PC-3 (cell line): ENCODE results near the gene SERHL2. TPM values are rescaled to one million over a fixed set of nuclear protein-coding genes. Genes with fewer than 3 reads are reported as not detected.
"Not testable (repeated sequence)": the region's sequence is repeated elsewhere in the genome, so short reads cannot be mapped to it uniquely, and the experiment has no call there.

Source experiments
- ATAC-seq: fragments of 200-7000 bp; cut with Tn5 transposase; 2 replicates; pipeline ENCODE4 v1.9.1; 2020; ENCODE audit warnings: mild to moderate bottlenecking, moderate library complexity
- BruUV-seq: library from RNA; stranded (reverse); fragments of 400-500 nt; replicated peaks from 2 replicates; lab custom pipeline; 2021; lab: Mats Ljungman, UMichigan
- CTCF ChIA-PET: fragments of 300-600 bp; sonication (Branson Sonifier 250); formaldehyde crosslinking; loops from one replicate; lab custom pipeline; 2022; ENCODE audit warnings: antibody characterized with exemption; lab: Charles Lee
- POLR2A ChIA-PET: fragments of 300-600 bp; sonication (Branson Sonifier 250); formaldehyde crosslinking; loops from one replicate; lab custom pipeline; 2022; ENCODE audit warnings: antibody characterized with exemption; ENCODE audit not compliant: unreplicated experiment; lab: Charles Lee
- DNase-seq: peaks from one replicate; pipeline ENCODE4 v3.0.0-alpha.2; 2015
- H2AFZ ChIP-seq: fragments of 300-600 bp; sonication (generic); 2 replicates; pipeline ENCODE4 v1.6.0; 2016; ENCODE audit warnings: antibody characterized with exemption, low read length
- H3F3A ChIP-seq: fragments of 300-600 bp; sonication (generic); one replicate; pipeline ENCODE4 v1.6.0; 2017; ENCODE audit warnings: antibody characterized with exemption, low read length, control low read depth, mild to moderate bottlenecking; ENCODE audit not compliant: unreplicated experiment
- H3K27ac ChIP-seq: fragments of 300-600 bp; sonication (generic); 2 replicates; pipeline ENCODE4 v1.5.1; 2016; ENCODE audit warnings: mild to moderate bottlenecking, low read length
- H3K27me3 ChIP-seq: fragments of 300-600 bp; sonication (generic); 2 replicates; pipeline ENCODE4 v1.6.1; 2016; ENCODE audit warnings: low read length, mixed read lengths
- H3K36me3 ChIP-seq: fragments of 300-600 bp; sonication (generic); 2 replicates; pipeline ENCODE4 v1.6.1; 2016; ENCODE audit warnings: low read depth, mixed run types, low read length, mixed read lengths
- H3K4me1 ChIP-seq: fragments of 300-600 bp; sonication (generic); 2 replicates; pipeline ENCODE4 v1.5.1; 2016; ENCODE audit warnings: low read length; ENCODE audit not compliant: insufficient read depth
- H3K4me2 ChIP-seq: fragments of 300-600 bp; sonication (generic); 2 replicates; pipeline ENCODE4 v1.6.0; 2016; ENCODE audit warnings: low read length
- H3K4me3 ChIP-seq: fragments of 300-600 bp; sonication (generic); 2 replicates; pipeline ENCODE4 v1.5.1; 2016; ENCODE audit warnings: mild to moderate bottlenecking, low read length, mixed read lengths
- H3K79me2 ChIP-seq: fragments of 300-600 bp; sonication (generic); 2 replicates; pipeline ENCODE4 v1.6.1; 2017; ENCODE audit warnings: low read length, mixed read lengths
- H3K9ac ChIP-seq: fragments of 300-600 bp; sonication (generic); 2 replicates; pipeline ENCODE4 v1.6.0; 2016; ENCODE audit warnings: mild to moderate bottlenecking, low read length
- H3K9me2 ChIP-seq: fragments of 300-600 bp; sonication (generic); replicated peaks from 2 replicates; pipeline ENCODE4 v1.6.1; 2016; ENCODE audit warnings: mixed run types, low read length, mixed read lengths
- H3K9me3 ChIP-seq: fragments of 300-600 bp; sonication (generic); 2 replicates; pipeline ENCODE4 v1.6.1; 2016; ENCODE audit warnings: low read length, mixed read lengths
- H4K20me1 ChIP-seq: fragments of 300-600 bp; sonication (generic); 2 replicates; pipeline ENCODE4 v1.6.1; 2016; ENCODE audit warnings: low read length, mixed read lengths
- CTCF ChIP-seq: fragments of 300-600 bp; sonication (generic); conservative IDR thresholded peaks from 2 replicates; pipeline ENCODE4 v1.5.1; 2017; ENCODE audit warnings: antibody characterized with exemption, low read depth, mild to moderate bottlenecking, low read length
- EZH2 ChIP-seq: fragments of 300-600 bp; sonication (generic); IDR thresholded peaks from one replicate; pipeline ENCODE4 v1.6.1; 2017; ENCODE audit warnings: antibody characterized with exemption, mild to moderate bottlenecking, low read length; ENCODE audit not compliant: unreplicated experiment
- EZH2phosphoT487 ChIP-seq: fragments of 300-600 bp; sonication (generic); IDR thresholded peaks from 2 replicates; pipeline ENCODE4 v1.6.1; 2018; ENCODE audit warnings: mild to moderate bottlenecking, antibody characterized with exemption, low read length, borderline replicate concordance
- intact Hi-C: fragments of 100-400 bp; cut with micrococcal nuclease; formaldehyde crosslinking; loops from 2 replicates; pipeline ENCODE4 v1.9.0; 2023
- total RNA-seq: library from RNA; depleted of rRNA; stranded (reverse); fragments of >200 nt; gene quantifications from 2 replicates; pipeline ENCODE4 v1.2.3, GENCODE V29; 2014

Gene SERHL2
- total RNA-seq, 1 experiment from 2014 or later = 5.4 TPM

GRCh38 chr22:42533638-42533977 is 20.1 kb upstream of the SERHL2 start:
- Histone ChIP-seq H2AFZ (no peak overlapping the region), H3K36me3 (no peaks in the 10 kb centered on the region), H3K79me2 (no peaks in the 10 kb centered on the region), H3K4me3 (no peak overlapping the region), H4K20me1 (no peaks in the 10 kb centered on the region), H3K9ac (no peak overlapping the region), H3K4me2 (peak overlapping the region; percentile 49; the same call in 1 of the 2 replicates), H3K27ac (no peak overlapping the region), H3K9me2 (no peaks in the 10 kb centered on the region), H3K27me3 (no peaks in the 10 kb centered on the region), H3K4me1 (peaks cover 7% of the 10 kb centered on the region; the same call in 1 of the 2 replicates), H3K9me3 (no peaks in the 10 kb centered on the region), H3F3A (no peaks in the 10 kb centered on the region)
- CTCF ChIA-PET = no interaction called here
- DNase-seq (no peak), ATAC-seq (no peak)
- TF ChIP-seq EZH2 (no peak), CTCF (no peak), EZH2phosphoT487 (no peak)
- intact Hi-C loops = no loop called here
- POLR2A ChIA-PET = no interaction called here
- BruUV-seq = no TSS peak

GRCh38 chr22:42535082-42535731 is 18.5 kb upstream of the SERHL2 start:
- DNase-seq, H3K4me2 ChIP-seq, H3K4me3 ChIP-seq, H3K9ac ChIP-seq, H4K20me1 ChIP-seq, BruUV-seq, H3K27ac ChIP-seq, H3K4me1 ChIP-seq, ATAC-seq, H3K27me3 ChIP-seq, H3K36me3 ChIP-seq, intact Hi-C loops, CTCF ChIA-PET, POLR2A ChIA-PET, H2AFZ ChIP-seq, H3K79me2 ChIP-seq, H3K9me2 ChIP-seq, H3K9me3 ChIP-seq, H3F3A ChIP-seq: not testable (repeated sequence)

GRCh38 chr22:42536166-42536565 is 17.6 kb upstream of the SERHL2 start:
- H3K9me2 ChIP-seq = no peaks in the 10 kb centered on the region
- H3K4me3 ChIP-seq = no peak overlapping the region
- H3K4me1 ChIP-seq = peaks cover 7% of the 10 kb centered on the region; the same call in 1 of the 2 replicates
- no peaks in the 10 kb centered on the region for H3K27me3 ChIP-seq
- BruUV-seq = no TSS peak
- no peak for DNase-seq
- H3K4me2 ChIP-seq = no peak overlapping the region
- H4K20me1 ChIP-seq = no peaks in the 10 kb centered on the region
- intact Hi-C loops = no loop called here
- H3K79me2 ChIP-seq = no peaks in the 10 kb centered on the region
- no peak for TF ChIP-seq EZH2phosphoT487
- TF ChIP-seq EZH2 = no peak
- no peak for TF ChIP-seq CTCF
- no peaks in the 10 kb centered on the region for H3F3A ChIP-seq
- no peak for ATAC-seq
- H3K27ac ChIP-seq = no peak overlapping the region
- CTCF ChIA-PET = no interaction called here
- no peaks in the 10 kb centered on the region for H3K36me3 ChIP-seq
- no peaks in the 10 kb centered on the region for H3K9me3 ChIP-seq
- H3K9ac ChIP-seq = no peak overlapping the region
- POLR2A ChIA-PET = no interaction called here
- H2AFZ ChIP-seq = no peak overlapping the region

GRCh38 chr22:42536634-42537033 is 17.1 kb upstream of the SERHL2 start:
- H3K9ac ChIP-seq, H4K20me1 ChIP-seq, H3K27me3 ChIP-seq, DNase-seq, H3K4me3 ChIP-seq, CTCF ChIA-PET, POLR2A ChIA-PET, H3F3A ChIP-seq, BruUV-seq, H3K36me3 ChIP-seq, H3K79me2 ChIP-seq, H3K4me2 ChIP-seq, H3K9me3 ChIP-seq, intact Hi-C loops, H3K4me1 ChIP-seq, ATAC-seq, H3K9me2 ChIP-seq, H2AFZ ChIP-seq: not testable (repeated sequence)
- peak overlapping the region; percentile 58 for H3K27ac ChIP-seq

GRCh38 chr22:42537199-42537831 is 16.4 kb upstream of the SERHL2 start:
- H3K4me1 ChIP-seq, CTCF ChIA-PET, H3K4me2 ChIP-seq, H3K9me2 ChIP-seq, H4K20me1 ChIP-seq, intact Hi-C loops, H3K4me3 ChIP-seq, H3K9me3 ChIP-seq, H3F3A ChIP-seq, DNase-seq, H2AFZ ChIP-seq, H3K79me2 ChIP-seq, H3K27me3 ChIP-seq, POLR2A ChIA-PET, H3K36me3 ChIP-seq: not testable (repeated sequence)
- BruUV-seq = TSS peak; percentile 34
- peak overlapping the region; percentile 66 for H3K27ac ChIP-seq
- H3K9ac ChIP-seq = peak overlapping the region; percentile 26; the same call in 1 of the 2 replicates
- ATAC-seq = peak; percentile 84
